A549 (cell line): ENCODE measurements around the gene RAB3IL1.

Experiments
- CTCF ChIP-seq: fragments of >200 bp; sonication (Bioruptor Twin); formaldehyde crosslinking; IDR thresholded peaks from 3 replicates; pipeline ENCODE4 v1.5.1; 2016
- EHF ChIP-seq: fragments of 250-450 bp; sonication (Bioruptor Pico); IDR thresholded peaks from 2 replicates; pipeline ENCODE4 v1.5.0; 2020; ENCODE audit warnings: mild to moderate bottlenecking
- EP300 ChIP-seq, 2 experiments: fragments of >200 bp; sonication (Bioruptor Twin); formaldehyde crosslinking; IDR thresholded peaks; 2 replicates in 1 of 2; 3 replicates in 1 of 2; pipeline ENCODE4 v1.6.1; 2016 to 2017
- JUNB ChIP-seq: fragments of >200 bp; sonication (Bioruptor Twin); formaldehyde crosslinking; IDR thresholded peaks from 2 replicates; pipeline ENCODE4 v1.6.1; 2016
- MAX ChIP-seq: IDR thresholded peaks from 2 replicates; pipeline ENCODE4 v1.6.1; 2012

GRCh38 chr11:61887839-61888494, 29.4 kb downstream of the RAB3IL1 start:
- TF ChIP-seq CTCF (no peak), EHF (no peak), EP300 (IDR thresholded peaks at IDR 0.05) (no peak), MAX (no peak), JUNB (no peak)
